ENCODE measurements around the gene SIN3B.

SIN3B gene

DNA sequence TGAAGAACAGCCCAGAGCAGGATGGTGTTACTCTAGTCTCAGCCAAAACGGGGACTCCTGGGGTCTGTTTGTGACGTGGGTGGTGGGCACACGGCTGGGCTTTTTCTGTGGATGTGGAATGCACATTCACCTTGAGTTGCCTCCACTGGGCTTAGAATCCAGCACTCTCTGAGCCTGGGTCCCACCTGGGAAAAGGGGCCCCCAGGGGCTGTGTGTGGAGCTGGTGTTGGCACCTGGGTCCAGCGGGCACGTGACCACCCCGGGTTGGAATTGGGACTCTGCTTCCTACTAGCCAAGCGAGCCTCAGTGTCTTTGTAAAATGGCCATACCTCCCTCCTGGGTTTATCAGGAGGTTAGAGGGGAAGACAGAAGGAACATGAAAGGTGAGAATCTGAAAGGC, 30.4 kb downstream of the SIN3B start:
- Histone ChIP-seq H2BK5ac (ENCODE audit: low read depth, low read length, poor library complexity) (no peak overlapping the region), H3K4me1 (ENCODE audit: control insufficient read depth in 1 of 2, insufficient read depth in 2 of 2, low read length in 2 of 2) (no peaks in the 10 kb centered on the region), H2BK120ac (ENCODE audit: insufficient read depth, low read length, poor library complexity) (no peak overlapping the region), H3K27me3 (ENCODE audit: insufficient read depth, low read length) (no peaks in the 10 kb centered on the region), H4K91ac (ENCODE audit: low read depth, low read length) (no peak overlapping the region), H3K14ac (ENCODE audit: low read length) (no peak overlapping the region), H3K4me3 (ENCODE audit: low read depth, low read length) (no peak overlapping the region), H2BK12ac (ENCODE audit: low read length) (no peak overlapping the region), H3K79me1 (ENCODE audit: low read length) (no peaks in the 10 kb centered on the region), H4K12ac (ENCODE audit: low read depth, low read length) (no peak overlapping the region), H3K4ac (ENCODE audit: low read depth, low read length) (no peak overlapping the region), H3K9me3 (ENCODE audit: insufficient read depth, low read depth, low read length) (peaks cover 3% of the 10 kb centered on the region), H4K8ac (ENCODE audit: low read depth, low read length) (no peak overlapping the region), H3K27ac (ENCODE audit: low read depth, low read length) (no peak overlapping the region), H3K23ac (ENCODE audit: low read length) (no peak overlapping the region), H2AFZ (ENCODE audit: insufficient read depth, low read length, poor library complexity) (no peak overlapping the region), H3K4me2 (ENCODE audit: low read length) (no peak overlapping the region), H3K9ac (ENCODE audit: low read length) (no peak overlapping the region), H2AK5ac (ENCODE audit: low read length) (no peak overlapping the region), H3K79me2 (ENCODE audit: control insufficient read depth, insufficient read depth, low read length, poor library complexity) (no peaks in the 10 kb centered on the region), H3K18ac (ENCODE audit: low read length) (no peak overlapping the region), H3K36me3 (ENCODE audit: control insufficient read depth in 1 of 2, insufficient read depth in 2 of 2, low read length in 2 of 2) (peaks cover 51 to 68% of the 10 kb centered on the region in 2 experiments)
- DNase-seq, result no peak
- WGBS (ENCODE audit: extremely low coverage, insufficient coverage, insufficient read length), result no CpG with 5 or more reads among the region's 7 CpGs

DNA sequence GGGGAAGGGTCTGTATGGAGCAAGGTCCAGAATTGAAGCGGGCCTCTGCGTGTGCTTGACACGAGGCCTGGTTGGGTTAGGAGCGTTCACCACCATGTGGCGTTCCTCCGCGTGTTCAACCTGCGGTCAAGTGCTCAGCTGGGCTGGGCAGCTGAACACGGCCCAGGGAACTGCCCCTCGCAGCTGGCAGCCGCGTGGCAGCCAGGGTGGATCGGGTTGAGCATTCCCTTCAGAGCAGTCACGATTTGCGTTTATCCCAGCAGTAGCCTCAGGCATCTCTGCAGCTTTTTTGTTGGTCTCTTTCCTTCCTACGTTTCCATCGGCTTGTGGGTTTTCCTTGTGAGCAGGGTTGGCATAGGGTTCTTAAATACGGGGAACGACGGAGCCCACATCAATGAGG, 30.9 kb downstream of the SIN3B start:
- H2BK5ac ChIP-seq (ENCODE audit: low read depth, low read length, poor library complexity), result no peak overlapping the region
- no peak overlapping the region for H3K27ac ChIP-seq (ENCODE audit: low read depth, low read length)
- H3K14ac ChIP-seq (ENCODE audit: low read length), result no peak overlapping the region
- H4K12ac ChIP-seq (ENCODE audit: low read depth, low read length), result no peak overlapping the region
- no peaks in the 10 kb centered on the region for H3K79me1 ChIP-seq (ENCODE audit: low read length)
- no peak overlapping the region for H3K4me2 ChIP-seq (ENCODE audit: low read length)
- no peak overlapping the region for H4K8ac ChIP-seq (ENCODE audit: low read depth, low read length)
- no peak overlapping the region for H4K91ac ChIP-seq (ENCODE audit: low read depth, low read length)
- H3K23ac ChIP-seq (ENCODE audit: low read length), result no peak overlapping the region
- no peak overlapping the region for H3K9ac ChIP-seq (ENCODE audit: low read length)
- no CpG with 5 or more reads among the region's 20 CpGs for WGBS (ENCODE audit: extremely low coverage, insufficient coverage, insufficient read length)
- no peak overlapping the region for H2AK5ac ChIP-seq (ENCODE audit: low read length)
- no peak overlapping the region for H2BK12ac ChIP-seq (ENCODE audit: low read length)
- H3K4me3 ChIP-seq (ENCODE audit: low read depth, low read length), result no peak overlapping the region
- peaks cover 52 to 68% of the 10 kb centered on the region in 2 experiments for H3K36me3 ChIP-seq (ENCODE audit: control insufficient read depth in 1 of 2, insufficient read depth in 2 of 2, low read length in 2 of 2)
- no peak overlapping the region for H3K18ac ChIP-seq (ENCODE audit: low read length)
- H2BK120ac ChIP-seq (ENCODE audit: insufficient read depth, low read length, poor library complexity), result no peak overlapping the region
- no peak for DNase-seq
- H3K79me2 ChIP-seq (ENCODE audit: control insufficient read depth, insufficient read depth, low read length, poor library complexity), result no peaks in the 10 kb centered on the region
- H3K9me3 ChIP-seq (ENCODE audit: insufficient read depth, low read depth, low read length), result peaks cover 3% of the 10 kb centered on the region
- no peak overlapping the region for H2AFZ ChIP-seq (ENCODE audit: insufficient read depth, low read length, poor library complexity)
- H3K4ac ChIP-seq (ENCODE audit: low read depth, low read length), result no peak overlapping the region
- no peaks in the 10 kb centered on the region for H3K27me3 ChIP-seq (ENCODE audit: insufficient read depth, low read length)
- H3K4me1 ChIP-seq (ENCODE audit: control insufficient read depth in 1 of 2, insufficient read depth in 2 of 2, low read length in 2 of 2), result no peaks in the 10 kb centered on the region

DNA sequence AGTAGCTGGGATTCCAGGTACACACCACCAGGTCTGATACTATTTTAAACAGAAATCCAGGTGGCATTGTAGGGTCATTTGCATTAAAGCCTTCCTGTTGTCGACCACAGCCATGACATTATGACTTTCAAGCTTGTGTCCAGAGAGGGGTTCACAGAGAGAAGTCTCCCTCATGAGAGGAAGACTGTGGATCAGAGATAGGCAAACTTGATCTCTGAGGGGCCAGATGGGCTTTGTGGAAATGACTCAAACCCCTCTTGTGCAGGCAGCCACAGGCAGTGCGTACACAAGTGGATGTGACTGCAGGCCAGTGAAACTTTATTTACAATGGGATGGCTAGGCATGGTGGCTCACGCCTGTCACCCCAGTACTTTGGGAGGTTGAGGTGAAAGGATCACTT, 31.8 kb downstream of the SIN3B start:
- Histone ChIP-seq H2AK5ac (ENCODE audit: low read length) (no peak overlapping the region), H4K91ac (ENCODE audit: low read depth, low read length) (no peak overlapping the region), H3K79me2 (ENCODE audit: control insufficient read depth, insufficient read depth, low read length, poor library complexity) (no peaks in the 10 kb centered on the region), H3K4me2 (ENCODE audit: low read length) (no peak overlapping the region), H2BK120ac (ENCODE audit: insufficient read depth, low read length, poor library complexity) (no peak overlapping the region), H2AFZ (ENCODE audit: insufficient read depth, low read length, poor library complexity) (no peak overlapping the region), H3K9ac (ENCODE audit: low read length) (no peak overlapping the region), H3K27ac (ENCODE audit: low read depth, low read length) (no peak overlapping the region), H3K9me3 (ENCODE audit: insufficient read depth, low read depth, low read length) (peaks cover 3% of the 10 kb centered on the region), H3K23ac (ENCODE audit: low read length) (no peak overlapping the region), H3K79me1 (ENCODE audit: low read length) (no peaks in the 10 kb centered on the region), H2BK12ac (ENCODE audit: low read length) (no peak overlapping the region), H3K4me1 (ENCODE audit: control insufficient read depth in 1 of 2, insufficient read depth in 2 of 2, low read length in 2 of 2) (no peaks in the 10 kb centered on the region), H3K36me3 (ENCODE audit: control insufficient read depth in 1 of 2, insufficient read depth in 2 of 2, low read length in 2 of 2) (peaks cover 59 to 72% of the 10 kb centered on the region in 2 experiments), H3K14ac (ENCODE audit: low read length) (no peak overlapping the region), H4K8ac (ENCODE audit: low read depth, low read length) (no peak overlapping the region), H3K18ac (ENCODE audit: low read length) (no peak overlapping the region), H3K4ac (ENCODE audit: low read depth, low read length) (no peak overlapping the region), H2BK5ac (ENCODE audit: low read depth, low read length, poor library complexity) (no peak overlapping the region), H3K27me3 (ENCODE audit: insufficient read depth, low read length) (no peaks in the 10 kb centered on the region), H4K12ac (ENCODE audit: low read depth, low read length) (no peak overlapping the region), H3K4me3 (ENCODE audit: low read depth, low read length) (no peak overlapping the region)
- no CpG with 5 or more reads among the region's 3 CpGs for WGBS (ENCODE audit: extremely low coverage, insufficient coverage, insufficient read length)
- no peak for DNase-seq

DNA sequence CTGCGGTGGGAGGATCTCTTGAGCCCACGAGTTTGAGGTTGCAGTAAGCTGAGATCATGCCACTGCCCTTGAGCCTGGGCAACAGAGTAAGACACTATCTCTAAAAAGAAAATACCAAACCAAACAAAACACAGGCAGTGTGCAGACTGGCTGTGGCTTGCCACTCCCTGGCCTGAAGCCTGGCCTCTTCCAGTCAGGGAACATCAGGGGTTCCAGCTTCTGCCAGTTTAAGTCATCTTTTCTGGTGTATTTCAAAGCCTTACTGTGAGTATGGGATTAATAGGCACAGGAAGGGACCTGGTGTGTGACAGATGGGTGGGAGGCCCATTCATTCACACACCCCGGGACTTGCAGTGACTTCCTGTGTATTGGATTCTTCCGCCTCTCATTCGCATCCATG, 32.6 kb downstream of the SIN3B start:
- H3K23ac ChIP-seq (ENCODE audit: low read length), result no peak overlapping the region
- H4K91ac ChIP-seq (ENCODE audit: low read depth, low read length), result no peak overlapping the region
- no peaks in the 10 kb centered on the region for H3K27me3 ChIP-seq (ENCODE audit: insufficient read depth, low read length)
- no peaks in the 10 kb centered on the region for H3K4me1 ChIP-seq (ENCODE audit: control insufficient read depth in 1 of 2, insufficient read depth in 2 of 2, low read length in 2 of 2)
- H2AK5ac ChIP-seq (ENCODE audit: low read length), result no peak overlapping the region
- no peak overlapping the region for H2AFZ ChIP-seq (ENCODE audit: insufficient read depth, low read length, poor library complexity)
- H3K4me2 ChIP-seq (ENCODE audit: low read length), result no peak overlapping the region
- H2BK12ac ChIP-seq (ENCODE audit: low read length), result no peak overlapping the region
- H3K27ac ChIP-seq (ENCODE audit: low read depth, low read length), result no peak overlapping the region
- H3K18ac ChIP-seq (ENCODE audit: low read length), result no peak overlapping the region
- H3K9me3 ChIP-seq (ENCODE audit: insufficient read depth, low read depth, low read length), result peaks cover 3% of the 10 kb centered on the region
- H3K4me3 ChIP-seq (ENCODE audit: low read depth, low read length), result no peak overlapping the region
- DNase-seq, result no peak
- no peak overlapping the region for H3K9ac ChIP-seq (ENCODE audit: low read length)
- no CpG with 5 or more reads among the region's 5 CpGs for WGBS (ENCODE audit: extremely low coverage, insufficient coverage, insufficient read length)
- no peak overlapping the region for H4K12ac ChIP-seq (ENCODE audit: low read depth, low read length)
- no peak overlapping the region for H2BK120ac ChIP-seq (ENCODE audit: insufficient read depth, low read length, poor library complexity)
- H3K79me1 ChIP-seq (ENCODE audit: low read length), result no peaks in the 10 kb centered on the region
- H3K36me3 ChIP-seq (ENCODE audit: control insufficient read depth in 1 of 2, insufficient read depth in 2 of 2, low read length in 2 of 2), result peaks cover 61 to 72% of the 10 kb centered on the region in 2 experiments
- H4K8ac ChIP-seq (ENCODE audit: low read depth, low read length), result no peak overlapping the region
- no peak overlapping the region for H3K4ac ChIP-seq (ENCODE audit: low read depth, low read length)
- no peak overlapping the region for H2BK5ac ChIP-seq (ENCODE audit: low read depth, low read length, poor library complexity)
- H3K79me2 ChIP-seq (ENCODE audit: control insufficient read depth, insufficient read depth, low read length, poor library complexity), result no peaks in the 10 kb centered on the region
- H3K14ac ChIP-seq (ENCODE audit: low read length), result no peak overlapping the region

Data from trophoblast cell (in vitro differentiated cells and primary cell).